ENCODE measurements around the gene RHPN2.

RHPN2 gene

GRCh38 chr19:33066543-33066942 lies 1.9 kb upstream of the RHPN2 start:
- H3K27ac ChIP-seq: no peak overlapping the region
- TF ChIP-seq ZFX (IDR thresholded peaks at IDR 0.05; ENCODE audit: borderline replicate concordance): no peak
- no peak for TF ChIP-seq CTCF (IDR thresholded peaks at IDR 0.05)

- H3K27ac ChIP-seq: peak overlapping the region; percentile 18; the same call in 1 of the 2 replicates
- TF ChIP-seq CTCF (IDR thresholded peaks at IDR 0.05) (no peak), ZFX (IDR thresholded peaks at IDR 0.05; ENCODE audit: borderline replicate concordance) (no peak)
Observed at GRCh38 chr19:33064458-33064791, 263 bp downstream of the RHPN2 start.

GRCh38 chr19:33063753-33064457 lies 783 bp downstream of the RHPN2 start:
- H3K27ac ChIP-seq: peak overlapping the region; percentile 18; the same call in 1 of the 2 replicates
- TF ChIP-seq CTCF (IDR thresholded peaks at IDR 0.05) (no peak), ZFX (IDR thresholded peaks at IDR 0.05; ENCODE audit: borderline replicate concordance) (no peak)

GRCh38 chr19:33063356-33063752 lies 1.3 kb downstream of the RHPN2 start:
- TF ChIP-seq CTCF (IDR thresholded peaks at IDR 0.05) (no peak), ZFX (IDR thresholded peaks at IDR 0.05; ENCODE audit: borderline replicate concordance) (no peak)
- no peak overlapping the region for H3K27ac ChIP-seq

- TF ChIP-seq CTCF (IDR thresholded peaks at IDR 0.05) (no peak), ZFX (IDR thresholded peaks at IDR 0.05; ENCODE audit: borderline replicate concordance) (no peak)
- no peak overlapping the region for H3K27ac ChIP-seq
Observed at GRCh38 chr19:33062902-33063301, 1.8 kb downstream of the RHPN2 start.

GRCh38 chr19:33060586-33060985 lies 4.1 kb downstream of the RHPN2 start:
- no peak for TF ChIP-seq ZFX (IDR thresholded peaks at IDR 0.05; ENCODE audit: borderline replicate concordance)
- TF ChIP-seq CTCF (IDR thresholded peaks at IDR 0.05): no peak
- no peak overlapping the region for H3K27ac ChIP-seq

- no peak for TF ChIP-seq ZFX (IDR thresholded peaks at IDR 0.05; ENCODE audit: borderline replicate concordance)
- no peak for TF ChIP-seq CTCF (IDR thresholded peaks at IDR 0.05)
- H3K27ac ChIP-seq: peak overlapping the region; percentile 58
Observed at GRCh38 chr19:33055718-33056117, 9.0 kb downstream of the RHPN2 start.
